DOHH2 (cell line): Measurements from ENCODE around the gene ADAMTSL5.

Source experiments
- H3F3A ChIP-seq: fragments of 200-600 bp; sonication (generic), shearing (Covaris generic); 2 replicates; pipeline ENCODE4 v1.6.0; 2016; ENCODE audit warnings: antibody characterized with exemption, mild to moderate bottlenecking; ENCODE audit not compliant: control insufficient read depth, insufficient read depth
- H3K27ac ChIP-seq: fragments of 200-600 bp; sonication (generic); 2 replicates; pipeline ENCODE4 v1.5.1; 2014; ENCODE audit warnings: low read depth, mild to moderate bottlenecking, low read length, moderate library complexity
- H3K27me3 ChIP-seq: fragments of 200-600 bp; sonication (generic); 2 replicates; pipeline ENCODE4 v1.6.1; 2014; ENCODE audit warnings: mild to moderate bottlenecking, low read length, mixed read lengths; ENCODE audit not compliant: control insufficient read depth
- H3K36me3 ChIP-seq: fragments of 200-600 bp; sonication (generic); 2 replicates; pipeline ENCODE4 v1.6.1; 2014; ENCODE audit warnings: mild to moderate bottlenecking, low read length, moderate library complexity, mixed read lengths; ENCODE audit not compliant: control insufficient read depth
- H3K4me1 ChIP-seq: fragments of 200-600 bp; sonication (generic); 2 replicates; pipeline ENCODE4 v1.6.1; 2014; ENCODE audit warnings: mild to moderate bottlenecking, low read length, mixed read lengths; ENCODE audit not compliant: control insufficient read depth
- H3K4me2 ChIP-seq: fragments of 200-600 bp; sonication (generic); 2 replicates; pipeline ENCODE4 v1.6.0; 2014; ENCODE audit warnings: mild to moderate bottlenecking, low read length, moderate library complexity
- H3K4me3 ChIP-seq: fragments of 200-600 bp; sonication (generic); 2 replicates; pipeline ENCODE4 v1.5.1; 2014; ENCODE audit warnings: mild to moderate bottlenecking, low read length, mixed read lengths
- H3K79me2 ChIP-seq: fragments of 200-600 bp; sonication (generic); 2 replicates; pipeline ENCODE4 v1.6.1; 2014; ENCODE audit warnings: mild to moderate bottlenecking, low read length, mixed read lengths; ENCODE audit not compliant: control insufficient read depth
- H3K9me2 ChIP-seq: fragments of 200-600 bp; sonication (generic); replicated peaks from 2 replicates; pipeline ENCODE4 v1.6.1; 2014; ENCODE audit warnings: mild to moderate bottlenecking, low read length, mixed read lengths; ENCODE audit not compliant: control insufficient read depth
- H3K9me3 ChIP-seq: fragments of 200-600 bp; sonication (generic); 2 replicates; pipeline ENCODE4 v1.6.1; 2014; ENCODE audit warnings: antibody characterized with exemption, low read length, mixed read lengths; ENCODE audit not compliant: control insufficient read depth, insufficient read depth
- H4K20me1 ChIP-seq: fragments of 200-600 bp; sonication (generic); 2 replicates; pipeline ENCODE4 v1.6.0; 2014; ENCODE audit warnings: low read depth, mild to moderate bottlenecking, antibody characterized with exemption, low read length, moderate library complexity; ENCODE audit not compliant: control insufficient read depth, insufficient read depth
- CTCF ChIP-seq: fragments of 200-600 bp; sonication (generic); IDR thresholded peaks from one replicate; pipeline ENCODE4 v1.5.1; 2014; ENCODE audit warnings: antibody characterized with exemption, mild to moderate bottlenecking, low read depth, low read length; ENCODE audit not compliant: poor library complexity, severe bottlenecking
- EZH2phosphoT487 ChIP-seq: fragments of 200-600 bp; sonication (generic); IDR thresholded peaks from 2 replicates; pipeline ENCODE4 v1.6.1; 2017; ENCODE audit warnings: borderline replicate concordance, mild to moderate bottlenecking, antibody characterized with exemption, low read length, moderate library complexity, mixed read lengths

Gene ADAMTSL5

GRCh38 chr19:1534972-1535371 lies 22.2 kb upstream of the ADAMTSL5 start:
- Histone ChIP-seq H3F3A (no peaks in the 10 kb centered on the region), H3K9me3 (no peaks in the 10 kb centered on the region), H3K4me2 (no peak overlapping the region), H3K4me1 (no peaks in the 10 kb centered on the region), H3K36me3 (no peaks in the 10 kb centered on the region), H3K27me3 (no peaks in the 10 kb centered on the region), H3K79me2 (no peaks in the 10 kb centered on the region), H3K9me2 (no peaks in the 10 kb centered on the region), H3K27ac (no peak overlapping the region), H4K20me1 (no peaks in the 10 kb centered on the region), H3K4me3 (no peak overlapping the region)
- TF ChIP-seq EZH2phosphoT487 = no peak
- TF ChIP-seq CTCF = no peak

GRCh38 chr19:1533510-1534150 lies 20.8 kb upstream of the ADAMTSL5 start:
- Histone ChIP-seq H3K4me1 (no peaks in the 10 kb centered on the region), H3K9me3 (no peaks in the 10 kb centered on the region), H3K79me2 (no peaks in the 10 kb centered on the region), H3F3A (no peaks in the 10 kb centered on the region), H3K4me3 (no peak overlapping the region), H3K4me2 (no peak overlapping the region), H3K9me2 (no peaks in the 10 kb centered on the region), H3K36me3 (no peaks in the 10 kb centered on the region), H3K27ac (no peak overlapping the region), H4K20me1 (no peaks in the 10 kb centered on the region), H3K27me3 (no peaks in the 10 kb centered on the region)
- TF ChIP-seq CTCF (no peak), EZH2phosphoT487 (no peak)

- TF ChIP-seq CTCF (no peak), EZH2phosphoT487 (no peak)
- no peaks in the 10 kb centered on the region for H3K36me3 ChIP-seq
- no peak overlapping the region for H3K27ac ChIP-seq
- H3K4me2 ChIP-seq = no peak overlapping the region
- H3F3A ChIP-seq = no peaks in the 10 kb centered on the region
- no peak overlapping the region for H3K4me3 ChIP-seq
- H4K20me1 ChIP-seq = no peaks in the 10 kb centered on the region
- no peaks in the 10 kb centered on the region for H3K27me3 ChIP-seq
- no peaks in the 10 kb centered on the region for H3K9me3 ChIP-seq
- H3K9me2 ChIP-seq = no peaks in the 10 kb centered on the region
- no peaks in the 10 kb centered on the region for H3K4me1 ChIP-seq
- no peaks in the 10 kb centered on the region for H3K79me2 ChIP-seq
Measured at GRCh38 chr19:1532003-1532402, 19.2 kb upstream of the ADAMTSL5 start.
